HS-5 (cell line): ENCODE measurements around the gene MLLT6.

Source experiments
- DNase-seq: peaks from one replicate; pipeline ENCODE4 v3.0.0-alpha.2; 2012; ENCODE audit warnings: low read depth

The MLLT6 gene

DNA sequence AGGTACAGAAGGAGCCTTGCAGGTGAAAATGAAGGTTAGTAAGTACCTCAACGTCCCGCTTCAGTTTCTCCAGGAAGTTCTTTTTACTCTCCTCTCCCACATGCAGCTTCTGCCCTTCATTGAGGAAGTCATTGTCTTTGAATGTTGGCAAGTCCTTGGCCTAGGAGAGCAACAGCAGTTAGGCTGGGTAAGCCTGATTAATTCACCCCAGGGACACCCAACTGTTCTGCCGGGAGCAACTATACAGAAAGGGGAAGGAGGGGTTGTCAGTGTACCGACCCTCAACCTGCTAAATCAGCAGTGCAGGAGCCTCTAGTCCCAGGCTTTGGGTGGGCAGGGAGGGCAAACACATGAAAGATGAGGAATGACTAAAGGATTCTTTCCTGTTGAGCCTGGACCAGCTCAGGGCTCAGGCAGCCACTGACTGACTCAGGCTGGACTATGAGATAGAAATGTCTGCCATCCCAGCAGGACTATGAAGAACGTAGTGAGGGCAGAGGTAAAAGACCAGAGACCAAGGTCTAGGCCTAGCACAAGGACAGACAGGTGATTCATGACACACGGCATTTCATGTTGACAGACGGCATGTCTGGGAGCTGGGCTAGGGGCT is 72.7 kb downstream of the MLLT6 start:
- DNase-seq: no peak
